ENCODE measurements around the gene B4GALT6. TPM values are rescaled to one million over a fixed set of nuclear protein-coding genes. Genes with fewer than 3 reads are reported as not detected.

Gene B4GALT6
- total RNA-seq, 1 experiment from 2014 or later = 15.3 TPM

DNA sequence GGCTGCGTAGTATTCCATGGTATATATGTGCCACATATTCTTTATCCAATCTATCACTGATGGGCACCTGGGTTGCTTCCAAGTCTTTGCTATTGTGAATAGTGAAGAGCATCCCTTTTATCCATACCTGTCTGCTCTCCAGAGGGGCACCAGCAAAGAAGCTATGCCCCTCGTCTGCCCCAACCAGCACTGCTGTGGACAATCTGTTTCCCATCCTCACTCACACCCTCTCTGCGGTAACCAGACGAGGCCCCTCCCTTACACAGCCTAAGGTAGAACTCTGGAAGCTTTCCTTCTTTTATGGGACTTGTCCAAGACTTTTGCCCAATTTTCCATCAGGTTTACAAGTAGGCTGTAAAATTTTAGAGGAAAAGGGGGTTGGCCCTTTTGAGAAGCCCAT is 67.8 kb downstream of the B4GALT6 start:
- Histone ChIP-seq H3K36me3 (replicated peaks; ENCODE audit: control insufficient read depth, insufficient read depth, low read length) (no peaks in the 10 kb centered on the region), H3K27me3 (ENCODE audit: control insufficient read depth, insufficient read depth, low read length) (no peaks in the 10 kb centered on the region), H3K4me3 (ENCODE audit: insufficient read depth, low read depth, low read length) (no peak overlapping the region)
- DNase-seq = no peak

DNA sequence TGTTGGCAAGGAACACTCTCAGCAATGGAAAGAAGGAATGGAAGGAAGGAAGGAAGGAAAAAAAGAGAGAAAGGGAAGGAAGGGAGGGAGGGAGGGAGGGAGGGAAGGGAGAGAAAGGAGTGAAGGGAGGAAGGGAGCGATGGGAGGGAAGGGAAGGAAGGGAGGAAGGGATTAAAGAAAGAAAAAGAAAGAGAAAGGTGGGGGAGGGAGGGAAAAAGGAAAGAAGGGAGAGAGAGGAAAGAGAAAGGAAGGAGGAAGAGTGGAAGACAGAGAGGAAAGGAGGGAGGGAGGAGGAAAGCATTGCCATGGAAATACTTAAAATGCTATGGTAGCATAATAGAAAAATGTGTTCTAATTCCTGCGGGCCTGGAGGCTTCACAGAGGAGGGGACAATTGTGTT is 70.3 kb downstream of the B4GALT6 start:
- no peak for DNase-seq
- Histone ChIP-seq H3K27me3 (ENCODE audit: control insufficient read depth, insufficient read depth, low read length) (no peaks in the 10 kb centered on the region), H3K4me3 (ENCODE audit: insufficient read depth, low read depth, low read length) (no peak overlapping the region), H3K36me3 (replicated peaks; ENCODE audit: control insufficient read depth, insufficient read depth, low read length) (no peaks in the 10 kb centered on the region)

DNA sequence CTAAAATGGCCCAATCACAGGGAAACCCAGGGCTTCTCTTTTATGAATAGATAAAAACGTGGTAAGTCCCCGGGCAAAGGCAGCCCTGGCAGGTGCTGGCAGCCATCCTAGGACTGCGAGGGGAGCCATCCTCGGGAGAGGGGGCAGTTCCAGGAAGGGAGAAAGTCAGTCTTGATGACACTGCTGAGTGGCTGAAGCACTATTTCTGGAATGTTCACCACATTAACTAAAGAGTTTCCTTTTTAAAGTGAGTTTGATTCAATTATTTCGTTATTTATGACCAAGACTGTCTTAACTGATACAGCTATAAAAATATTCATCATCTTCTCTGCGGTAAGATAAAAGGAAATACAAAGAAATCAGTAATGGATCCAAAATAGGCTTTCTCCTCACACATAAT is 72.3 kb downstream of the B4GALT6 start:
- DNase-seq = no peak
- no peak overlapping the region for H3K4me3 ChIP-seq (ENCODE audit: insufficient read depth, low read depth, low read length)
- H3K27me3 ChIP-seq (ENCODE audit: control insufficient read depth, insufficient read depth, low read length) = no peaks in the 10 kb centered on the region

DNA sequence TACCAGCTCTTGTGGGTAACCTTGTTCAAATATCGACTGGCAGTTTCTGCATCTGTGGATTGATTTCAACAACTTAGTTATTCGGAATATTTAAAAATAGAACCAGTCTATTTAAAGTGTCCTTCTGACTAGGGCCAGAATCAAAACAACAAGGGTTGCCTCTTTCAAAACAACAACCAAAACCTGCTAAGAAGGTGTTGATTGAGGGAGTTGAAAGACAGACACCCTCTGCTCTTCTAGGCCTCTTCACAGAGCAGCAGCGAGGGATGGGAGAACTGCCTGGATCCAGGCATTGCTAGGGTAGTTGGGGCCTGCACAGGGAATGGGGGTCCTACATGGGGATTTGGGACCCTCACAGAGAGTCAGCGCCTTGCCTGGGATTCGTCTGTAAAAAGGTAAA is 72.9 kb downstream of the B4GALT6 start:
- Histone ChIP-seq H3K27me3 (ENCODE audit: control insufficient read depth, insufficient read depth, low read length) (no peaks in the 10 kb centered on the region), H3K4me3 (ENCODE audit: insufficient read depth, low read depth, low read length) (no peak overlapping the region), H3K36me3 (replicated peaks; ENCODE audit: control insufficient read depth, insufficient read depth, low read length) (no peaks in the 10 kb centered on the region)
- DNase-seq = no peak

More for the DNA sequence above, 72.3 kb downstream of the B4GALT6 start:
- no peaks in the 10 kb centered on the region for H3K36me3 ChIP-seq (replicated peaks; ENCODE audit: control insufficient read depth, insufficient read depth, low read length)

DNA sequence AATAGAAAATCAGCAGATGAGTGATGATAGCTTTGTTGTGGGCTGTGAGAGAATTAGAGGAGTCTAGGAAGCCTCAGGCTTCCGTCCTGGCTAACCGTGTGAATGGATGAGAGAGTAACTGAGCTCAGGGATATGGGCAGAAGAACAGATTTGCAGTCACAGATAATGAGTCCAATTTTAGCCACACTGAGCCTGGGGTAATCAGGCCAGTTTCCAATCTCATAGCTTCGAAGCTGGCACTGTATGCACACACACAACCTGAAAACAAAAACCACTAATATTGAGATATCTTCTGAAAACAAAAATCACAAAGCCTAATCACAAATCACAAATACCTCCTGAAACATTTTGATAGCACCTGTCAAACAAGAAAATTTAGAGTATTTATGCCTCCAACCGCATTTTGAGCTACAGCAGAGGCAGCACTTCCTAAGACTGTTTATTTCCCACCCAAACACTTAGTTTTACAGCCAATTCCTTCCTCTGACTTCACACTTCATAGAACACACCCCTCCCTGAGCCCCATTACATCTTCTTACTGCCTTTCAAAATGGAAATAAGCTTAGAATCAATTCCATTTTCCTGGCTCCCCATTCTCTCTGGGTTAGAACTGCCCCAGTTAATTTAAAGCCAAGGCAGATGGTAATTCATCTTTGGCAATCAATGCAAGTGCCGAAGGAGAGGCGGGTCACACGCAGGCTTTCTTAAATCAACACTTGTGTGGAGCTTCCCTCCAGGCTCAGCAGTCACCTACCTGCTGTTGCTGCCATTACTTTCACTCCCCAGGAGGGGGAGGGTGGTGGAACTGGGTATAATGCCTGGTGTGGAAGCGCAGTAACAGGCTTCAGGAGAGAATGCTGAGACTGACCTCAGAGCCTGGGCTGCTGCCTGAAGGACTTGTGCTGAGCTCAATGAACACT is 73.8 kb downstream of the B4GALT6 start:
- no peaks in the 10 kb centered on the region for H3K27me3 ChIP-seq (ENCODE audit: control insufficient read depth, insufficient read depth, low read length)
- H3K36me3 ChIP-seq (replicated peaks; ENCODE audit: control insufficient read depth, insufficient read depth, low read length) = no peaks in the 10 kb centered on the region
- no peak overlapping the region for H3K4me3 ChIP-seq (ENCODE audit: insufficient read depth, low read depth, low read length)
- peak; percentile 73 for DNase-seq

DNA sequence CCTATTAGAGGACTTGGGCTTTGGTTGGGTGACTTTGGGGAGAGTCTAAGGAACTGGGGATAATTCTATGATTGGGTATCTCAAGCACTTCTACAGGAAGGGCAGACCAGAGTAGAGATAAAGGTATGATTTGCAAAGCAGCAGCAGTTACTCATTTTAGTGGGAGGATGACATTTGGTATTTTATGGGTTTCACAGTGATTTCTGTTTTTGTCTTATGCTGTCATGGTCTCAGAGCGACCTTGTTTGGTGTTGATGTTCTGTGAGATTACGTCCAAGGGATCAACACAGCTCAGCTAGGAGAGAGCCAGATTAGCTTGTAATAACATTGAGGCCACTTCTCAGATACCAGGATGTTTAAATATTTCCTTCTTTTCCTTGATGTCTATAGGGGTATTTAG is 74.5 kb downstream of the B4GALT6 start:
- no peak for DNase-seq
- Histone ChIP-seq H3K27me3 (ENCODE audit: control insufficient read depth, insufficient read depth, low read length) (no peaks in the 10 kb centered on the region), H3K4me3 (ENCODE audit: insufficient read depth, low read depth, low read length) (no peak overlapping the region), H3K36me3 (replicated peaks; ENCODE audit: control insufficient read depth, insufficient read depth, low read length) (no peaks in the 10 kb centered on the region)

DNA sequence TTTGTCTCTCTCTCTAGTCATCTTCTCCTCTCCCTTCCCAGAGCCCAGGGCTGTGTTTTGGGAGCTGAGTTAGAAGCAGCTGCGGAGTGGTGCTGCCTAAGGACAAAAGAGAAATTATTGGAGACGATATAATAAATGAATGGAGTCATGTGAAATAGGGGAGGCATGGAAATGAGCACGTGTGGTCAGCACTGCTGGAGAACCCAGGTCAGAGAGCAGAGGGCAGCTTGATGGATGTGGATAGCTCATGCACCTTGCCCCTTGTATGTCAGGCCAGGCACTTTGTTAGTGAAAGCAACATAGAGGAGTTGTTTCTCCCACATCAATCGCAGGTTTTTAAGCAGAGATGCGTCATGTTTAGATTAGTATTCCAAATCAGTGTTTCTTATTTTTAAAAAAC is 77.0 kb downstream of the B4GALT6 start:
- Histone ChIP-seq H3K27me3 (ENCODE audit: control insufficient read depth, insufficient read depth, low read length) (no peaks in the 10 kb centered on the region), H3K36me3 (replicated peaks; ENCODE audit: control insufficient read depth, insufficient read depth, low read length) (no peaks in the 10 kb centered on the region), H3K4me3 (ENCODE audit: insufficient read depth, low read depth, low read length) (no peak overlapping the region)
- DNase-seq = no peak

DNA sequence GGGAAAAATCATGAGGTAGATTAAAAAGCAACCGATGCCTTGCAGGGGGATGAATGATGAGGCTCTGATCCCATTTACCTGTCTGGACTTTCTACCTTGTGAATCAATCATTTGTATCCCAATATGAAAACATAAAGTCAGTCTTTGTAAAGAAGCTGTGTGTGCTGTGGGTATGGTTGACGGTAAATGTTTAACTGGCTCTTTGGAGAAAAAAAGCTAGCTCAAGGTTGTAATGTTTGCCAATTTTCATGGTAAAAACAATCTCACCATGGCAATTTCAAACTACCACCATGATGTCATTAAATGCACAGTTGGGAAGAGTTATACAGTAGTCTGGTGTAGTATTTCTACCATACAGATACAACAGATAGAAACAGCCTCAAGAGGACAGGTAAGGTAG is 78.1 kb downstream of the B4GALT6 start:
- Histone ChIP-seq H3K4me3 (ENCODE audit: insufficient read depth, low read depth, low read length) (no peak overlapping the region), H3K27me3 (ENCODE audit: control insufficient read depth, insufficient read depth, low read length) (no peaks in the 10 kb centered on the region), H3K36me3 (replicated peaks; ENCODE audit: control insufficient read depth, insufficient read depth, low read length) (no peaks in the 10 kb centered on the region)
- no peak for DNase-seq

DNA sequence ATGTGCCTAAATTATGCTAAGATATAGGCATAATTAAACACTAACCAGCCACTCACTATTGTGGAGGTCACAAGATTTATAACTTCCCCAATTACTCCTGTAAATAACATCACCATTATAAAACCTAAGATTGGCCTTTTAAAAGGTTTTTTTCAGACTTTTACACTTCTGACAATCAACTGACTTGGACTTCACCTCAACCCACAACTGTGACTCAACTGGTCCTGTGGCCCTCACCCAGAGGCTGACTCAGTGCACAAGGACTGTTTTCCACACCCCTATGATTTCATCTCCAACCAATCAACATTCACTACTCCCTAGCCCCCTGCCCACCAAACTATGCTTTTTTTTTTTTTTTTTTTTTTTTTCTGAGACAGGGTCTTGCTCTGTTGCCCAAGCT is 81.1 kb downstream of the B4GALT6 start:
- H3K4me3 ChIP-seq (ENCODE audit: insufficient read depth, low read depth, low read length) = no peak overlapping the region
- H3K36me3 ChIP-seq (replicated peaks; ENCODE audit: control insufficient read depth, insufficient read depth, low read length) = no peaks in the 10 kb centered on the region
- no peaks in the 10 kb centered on the region for H3K27me3 ChIP-seq (ENCODE audit: control insufficient read depth, insufficient read depth, low read length)
- no peak for DNase-seq

DNA sequence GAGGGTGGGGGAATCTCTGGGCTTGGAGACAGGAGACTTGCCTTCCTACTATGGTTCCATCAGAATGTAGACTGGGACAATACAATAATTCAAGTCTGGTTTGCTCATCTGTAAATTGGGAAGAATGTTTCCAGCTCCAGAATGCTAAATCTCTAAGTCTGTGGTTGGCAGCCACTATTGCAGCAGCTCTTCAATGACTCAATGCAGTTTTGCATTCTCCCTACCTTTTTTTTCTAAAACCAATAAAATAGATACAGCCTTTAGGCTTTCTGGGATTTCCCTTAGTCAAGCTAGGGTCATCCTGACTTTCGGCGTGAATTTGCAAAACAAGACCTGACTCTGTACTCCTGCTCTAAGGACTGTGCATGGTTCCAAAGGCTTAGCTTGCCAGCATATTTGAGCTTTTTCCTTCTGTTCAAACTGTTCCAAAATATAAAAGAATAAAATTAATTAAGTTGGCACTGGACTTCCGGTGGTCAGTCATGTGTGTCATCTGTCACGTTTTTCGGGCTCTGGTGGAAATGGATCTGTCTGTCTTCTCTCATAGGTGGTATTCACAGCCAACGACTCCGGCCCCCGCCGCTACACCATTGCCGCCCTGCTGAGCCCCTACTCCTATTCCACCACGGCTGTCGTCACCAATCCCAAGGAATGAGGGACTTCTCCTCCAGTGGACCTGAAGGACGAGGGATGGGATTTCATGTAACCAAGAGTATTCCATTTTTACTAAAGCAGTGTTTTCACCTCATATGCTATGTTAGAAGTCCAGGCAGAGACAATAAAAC is 86.2 kb downstream of the B4GALT6 start:
- H3K36me3 ChIP-seq (replicated peaks; ENCODE audit: control insufficient read depth, insufficient read depth, low read length) = no peaks in the 10 kb centered on the region
- no peak for DNase-seq
- no peaks in the 10 kb centered on the region for H3K27me3 ChIP-seq (ENCODE audit: control insufficient read depth, insufficient read depth, low read length)
- no peak overlapping the region for H3K4me3 ChIP-seq (ENCODE audit: insufficient read depth, low read depth, low read length)

DNA sequence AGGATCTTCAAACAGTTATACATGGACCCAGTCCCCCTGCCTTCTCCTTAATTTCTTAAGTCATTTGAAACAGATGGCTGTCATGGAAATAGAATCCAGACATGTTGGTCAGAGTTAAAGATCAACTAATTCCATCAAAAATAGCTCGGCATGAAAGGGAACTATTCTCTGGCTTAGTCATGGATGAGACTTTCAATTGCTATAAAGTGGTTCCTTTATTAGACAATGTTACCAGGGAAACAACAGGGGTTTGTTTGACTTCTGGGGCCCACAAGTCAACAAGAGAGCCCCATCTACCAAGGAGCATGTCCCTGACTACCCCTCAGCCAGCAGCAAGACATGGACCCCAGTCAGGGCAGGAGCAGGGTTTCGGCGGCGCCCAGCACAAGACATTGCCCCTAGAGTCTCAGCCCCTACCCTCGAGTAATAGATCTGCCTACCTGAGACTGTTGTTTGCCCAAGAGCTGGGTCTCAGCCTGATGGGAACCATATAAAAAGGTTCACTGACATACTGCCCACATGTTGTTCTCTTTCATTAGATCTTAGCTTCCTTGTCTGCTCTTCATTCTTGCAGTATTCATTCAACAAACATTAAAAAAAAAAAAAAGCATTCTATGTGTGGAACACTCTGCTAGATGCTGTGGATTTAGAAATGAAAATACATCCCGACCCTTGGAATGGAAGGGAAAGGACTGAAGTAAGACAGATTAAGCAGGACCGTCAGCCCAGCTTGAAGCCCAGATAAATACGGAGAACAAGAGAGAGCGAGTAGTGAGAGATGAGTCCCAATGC is 88.1 kb downstream of the B4GALT6 start:
- Histone ChIP-seq H3K4me3 (ENCODE audit: insufficient read depth, low read depth, low read length) (no peak overlapping the region), H3K27me3 (ENCODE audit: control insufficient read depth, insufficient read depth, low read length) (no peaks in the 10 kb centered on the region), H3K36me3 (replicated peaks; ENCODE audit: control insufficient read depth, insufficient read depth, low read length) (no peaks in the 10 kb centered on the region)
- DNase-seq = no peak

DNA sequence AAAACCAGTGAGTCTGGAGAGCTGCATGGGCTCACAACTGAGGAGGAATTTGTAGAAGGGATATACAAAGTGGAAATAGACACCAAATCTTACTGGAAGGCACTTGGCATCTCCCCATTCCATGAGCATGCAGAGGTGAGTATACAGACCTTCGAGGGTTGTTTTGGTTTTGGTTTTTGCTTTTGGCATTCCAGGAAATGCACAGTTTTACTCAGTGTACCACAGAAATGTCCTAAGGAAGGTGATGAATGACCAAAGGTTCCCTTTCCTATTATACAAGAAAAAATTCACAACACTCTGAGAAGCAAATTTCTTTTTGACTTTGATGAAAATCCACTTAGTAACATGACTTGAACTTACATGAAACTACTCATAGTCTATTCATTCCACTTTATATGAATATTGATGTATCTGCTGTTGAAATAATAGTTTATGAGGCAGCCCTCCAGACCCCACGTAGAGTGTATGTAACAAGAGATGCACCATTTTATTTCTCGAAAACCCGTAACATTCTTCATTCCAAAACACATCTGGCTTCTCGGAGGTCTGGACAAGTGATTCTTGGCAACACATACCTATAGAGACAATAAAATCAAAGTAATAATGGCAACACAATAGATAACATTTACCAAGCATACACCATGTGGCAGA is 89.1 kb downstream of the B4GALT6 start:
- Histone ChIP-seq H3K27me3 (ENCODE audit: control insufficient read depth, insufficient read depth, low read length) (no peaks in the 10 kb centered on the region), H3K4me3 (ENCODE audit: insufficient read depth, low read depth, low read length) (no peak overlapping the region), H3K36me3 (replicated peaks; ENCODE audit: control insufficient read depth, insufficient read depth, low read length) (no peaks in the 10 kb centered on the region)
- DNase-seq = no peak

DNA sequence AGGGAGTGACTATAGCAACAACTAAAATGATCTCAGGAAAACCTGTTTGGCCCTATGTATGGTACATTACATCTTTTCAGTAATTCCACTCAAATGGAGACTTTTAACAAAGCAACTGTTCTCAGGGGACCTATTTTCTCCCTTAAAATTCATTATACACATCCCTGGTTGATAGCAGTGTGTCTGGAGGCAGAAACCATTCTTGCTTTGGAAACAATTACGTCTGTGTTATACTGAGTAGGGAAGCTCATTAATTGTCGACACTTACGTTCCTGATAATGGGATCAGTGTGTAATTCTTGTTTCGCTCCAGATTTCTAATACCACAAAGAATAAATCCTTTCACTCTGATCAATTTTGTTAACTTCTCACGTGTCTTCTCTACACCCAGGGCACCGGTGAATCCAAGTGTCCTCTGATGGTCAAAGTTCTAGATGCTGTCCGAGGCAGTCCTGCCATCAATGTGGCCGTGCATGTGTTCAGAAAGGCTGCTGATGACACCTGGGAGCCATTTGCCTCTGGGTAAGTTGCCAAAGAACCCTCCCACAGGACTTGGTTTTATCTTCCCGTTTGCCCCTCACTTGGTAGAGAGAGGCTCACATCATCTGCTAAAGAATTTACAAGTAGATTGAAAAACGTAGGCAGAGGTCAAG is 91.7 kb downstream of the B4GALT6 start:
- Histone ChIP-seq H3K4me3 (ENCODE audit: insufficient read depth, low read depth, low read length) (no peak overlapping the region), H3K27me3 (ENCODE audit: control insufficient read depth, insufficient read depth, low read length) (no peaks in the 10 kb centered on the region), H3K36me3 (replicated peaks; ENCODE audit: control insufficient read depth, insufficient read depth, low read length) (no peaks in the 10 kb centered on the region)
- no peak for DNase-seq

DNA sequence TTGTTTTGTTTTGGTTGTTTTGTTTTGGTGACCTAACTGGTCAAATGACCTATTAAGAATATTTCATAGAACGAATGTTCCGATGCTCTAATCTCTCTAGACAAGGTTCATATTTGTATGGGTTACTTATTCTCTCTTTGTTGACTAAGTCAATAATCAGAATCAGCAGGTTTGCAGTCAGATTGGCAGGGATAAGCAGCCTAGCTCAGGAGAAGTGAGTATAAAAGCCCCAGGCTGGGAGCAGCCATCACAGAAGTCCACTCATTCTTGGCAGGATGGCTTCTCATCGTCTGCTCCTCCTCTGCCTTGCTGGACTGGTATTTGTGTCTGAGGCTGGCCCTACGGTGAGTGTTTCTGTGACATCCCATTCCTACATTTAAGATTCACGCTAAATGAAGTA is 92.8 kb downstream of the B4GALT6 start, which contains the start of gene TTR:
TTR (plus strand) TSS at position 250 of the 400 bp plus-strand sequence; CDS start at position 276, 26 bp downstream.
- no peak for DNase-seq
- H3K36me3 ChIP-seq (replicated peaks; ENCODE audit: control insufficient read depth, insufficient read depth, low read length) = no peaks in the 10 kb centered on the region
- H3K4me3 ChIP-seq (ENCODE audit: insufficient read depth, low read depth, low read length) = no peak within 1 kb of the TSS
- H3K27me3 ChIP-seq (ENCODE audit: control insufficient read depth, insufficient read depth, low read length) = no peaks in the 10 kb centered on the region

Measured in H7 (cell line).